Measurements from ENCODE around the gene MND1.
"Not testable (repeated sequence)": the region's sequence is repeated elsewhere in the genome, so short reads cannot be mapped to it uniquely, and the experiment has no call there.

The MND1 gene

GRCh38 chr4:153413842-153414241 is 69.4 kb downstream of the MND1 start:
- peaks cover 0 to 3% (median 0%) of the 10 kb centered on the region in 5 donors for H3K4me1 ChIP-seq (ENCODE audit: control insufficient read depth in 5 of 5, insufficient read depth in 5 of 5, low read length in 5 of 5)
- H3K27me3 ChIP-seq (ENCODE audit: control insufficient read depth in 5 of 5, insufficient read depth in 4 of 5, low read length in 5 of 5) = no peaks in the 10 kb centered on the region
- no peak overlapping the region for H3K4me3 ChIP-seq (ENCODE audit: low read depth in 1 of 5, low read length in 5 of 5)
- no peak overlapping the region for H3K9ac ChIP-seq (ENCODE audit: low read length in 5 of 5)
- H3K9me3 ChIP-seq (ENCODE audit: control insufficient read depth in 5 of 5, low read length in 5 of 5) = no peaks in the 10 kb centered on the region
- H3K27ac ChIP-seq (ENCODE audit: low read depth, low read length) = no peak overlapping the region
- no peaks in the 10 kb centered on the region for H3K36me3 ChIP-seq (ENCODE audit: control insufficient read depth in 5 of 5, insufficient read depth in 5 of 5, low read length in 5 of 5)

DNA sequence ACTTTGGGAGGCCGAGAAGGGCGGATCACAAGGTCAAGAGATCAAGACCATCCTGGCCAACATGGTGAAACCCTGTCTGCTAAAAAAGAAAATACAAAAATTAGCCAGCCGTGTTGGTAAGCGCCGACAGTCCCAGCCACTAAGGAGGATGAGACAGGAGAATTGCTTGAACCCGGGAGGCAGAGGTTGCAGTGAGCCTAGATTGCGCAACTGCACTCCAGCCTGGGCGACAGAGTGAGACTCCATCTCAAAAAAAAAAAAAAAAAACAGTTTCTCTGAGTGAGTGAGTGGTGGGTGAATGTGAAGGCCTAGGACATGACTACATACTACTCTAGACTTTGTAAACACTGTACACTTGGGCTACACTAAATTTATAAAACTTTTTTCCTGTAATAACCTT is 72.0 kb downstream of the MND1 start:
- not testable (repeated sequence) for H3K4me1 ChIP-seq (ENCODE audit: control insufficient read depth in 5 of 5, insufficient read depth in 5 of 5, low read length in 5 of 5); H3K27me3 ChIP-seq (ENCODE audit: control insufficient read depth in 5 of 5, insufficient read depth in 4 of 5, low read length in 5 of 5); H3K36me3 ChIP-seq (ENCODE audit: control insufficient read depth in 5 of 5, insufficient read depth in 5 of 5, low read length in 5 of 5); H3K9me3 ChIP-seq (ENCODE audit: control insufficient read depth in 5 of 5, low read length in 5 of 5); H3K27ac ChIP-seq (ENCODE audit: low read depth, low read length); H3K4me3 ChIP-seq (ENCODE audit: low read depth in 1 of 5, low read length in 5 of 5); H3K9ac ChIP-seq (ENCODE audit: low read length in 5 of 5)

- Histone ChIP-seq H3K9me3 (ENCODE audit: control insufficient read depth in 5 of 5, low read length in 5 of 5) (no peaks in the 10 kb centered on the region), H3K36me3 (ENCODE audit: control insufficient read depth in 5 of 5, insufficient read depth in 5 of 5, low read length in 5 of 5) (no peaks in the 10 kb centered on the region), H3K4me1 (ENCODE audit: control insufficient read depth in 5 of 5, insufficient read depth in 5 of 5, low read length in 5 of 5) (no peaks in the 10 kb centered on the region), H3K27me3 (ENCODE audit: control insufficient read depth in 5 of 5, insufficient read depth in 4 of 5, low read length in 5 of 5) (no peaks in the 10 kb centered on the region), H3K9ac (ENCODE audit: low read length in 5 of 5) (no peak overlapping the region), H3K27ac (ENCODE audit: low read depth, low read length) (no peak overlapping the region), H3K4me3 (ENCODE audit: low read depth in 1 of 5, low read length in 5 of 5) (no peak overlapping the region)
These were observed 73.6 kb downstream of the MND1 start for GRCh38 chr4:153418121-153418520.

GRCh38 chr4:153418558-153418957 is 74.1 kb downstream of the MND1 start:
- H3K4me3 ChIP-seq (ENCODE audit: low read depth in 1 of 5, low read length in 5 of 5) = no peak overlapping the region
- no peak overlapping the region for H3K9ac ChIP-seq (ENCODE audit: low read length in 5 of 5)
- no peaks in the 10 kb centered on the region for H3K9me3 ChIP-seq (ENCODE audit: control insufficient read depth in 5 of 5, low read length in 5 of 5)
- no peak overlapping the region for H3K27ac ChIP-seq (ENCODE audit: low read depth, low read length)
- no peaks in the 10 kb centered on the region for H3K36me3 ChIP-seq (ENCODE audit: control insufficient read depth in 5 of 5, insufficient read depth in 5 of 5, low read length in 5 of 5)
- H3K4me1 ChIP-seq (ENCODE audit: control insufficient read depth in 5 of 5, insufficient read depth in 5 of 5, low read length in 5 of 5) = no peaks in the 10 kb centered on the region
- H3K27me3 ChIP-seq (ENCODE audit: control insufficient read depth in 5 of 5, insufficient read depth in 4 of 5, low read length in 5 of 5) = no peaks in the 10 kb centered on the region

DNA sequence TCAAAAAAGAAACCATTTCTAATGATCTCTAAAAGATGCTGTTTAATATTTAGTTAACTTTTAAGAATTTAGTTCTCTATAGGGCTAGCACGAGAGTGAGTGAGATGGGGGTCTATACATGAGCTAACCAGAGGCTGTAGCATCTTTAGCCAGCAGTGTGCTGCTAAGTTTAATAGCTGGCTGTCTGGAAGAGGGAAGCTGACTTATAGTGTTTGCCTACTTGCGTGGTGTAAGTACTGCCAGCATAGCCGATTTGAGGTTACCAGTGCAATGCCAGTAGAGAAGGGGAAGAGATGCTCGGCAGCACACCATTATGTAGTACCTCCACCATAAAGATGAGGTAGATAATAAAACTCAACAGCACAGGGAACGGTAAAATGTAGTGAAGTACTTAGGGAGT is 74.5 kb downstream of the MND1 start:
- Histone ChIP-seq H3K4me3 (ENCODE audit: low read depth in 1 of 5, low read length in 5 of 5) (no peak overlapping the region), H3K4me1 (ENCODE audit: control insufficient read depth in 5 of 5, insufficient read depth in 5 of 5, low read length in 5 of 5) (no peaks in the 10 kb centered on the region), H3K27ac (ENCODE audit: low read depth, low read length) (no peak overlapping the region), H3K9me3 (ENCODE audit: control insufficient read depth in 5 of 5, low read length in 5 of 5) (no peaks in the 10 kb centered on the region), H3K36me3 (ENCODE audit: control insufficient read depth in 5 of 5, insufficient read depth in 5 of 5, low read length in 5 of 5) (no peaks in the 10 kb centered on the region), H3K9ac (ENCODE audit: low read length in 5 of 5) (no peak overlapping the region), H3K27me3 (ENCODE audit: control insufficient read depth in 5 of 5, insufficient read depth in 4 of 5, low read length in 5 of 5) (no peaks in the 10 kb centered on the region)

GRCh38 chr4:153419673-153420278 is 75.3 kb downstream of the MND1 start:
- Histone ChIP-seq H3K9ac (ENCODE audit: low read length in 5 of 5) (no peak overlapping the region), H3K27me3 (ENCODE audit: control insufficient read depth in 5 of 5, insufficient read depth in 4 of 5, low read length in 5 of 5) (no peaks in the 10 kb centered on the region), H3K27ac (ENCODE audit: low read depth, low read length) (no peak overlapping the region), H3K9me3 (ENCODE audit: control insufficient read depth in 5 of 5, low read length in 5 of 5) (no peaks in the 10 kb centered on the region), H3K4me3 (ENCODE audit: low read depth in 1 of 5, low read length in 5 of 5) (no peak overlapping the region), H3K4me1 (ENCODE audit: control insufficient read depth in 5 of 5, insufficient read depth in 5 of 5, low read length in 5 of 5) (no peaks in the 10 kb centered on the region), H3K36me3 (ENCODE audit: control insufficient read depth in 5 of 5, insufficient read depth in 5 of 5, low read length in 5 of 5) (no peaks in the 10 kb centered on the region)

DNA sequence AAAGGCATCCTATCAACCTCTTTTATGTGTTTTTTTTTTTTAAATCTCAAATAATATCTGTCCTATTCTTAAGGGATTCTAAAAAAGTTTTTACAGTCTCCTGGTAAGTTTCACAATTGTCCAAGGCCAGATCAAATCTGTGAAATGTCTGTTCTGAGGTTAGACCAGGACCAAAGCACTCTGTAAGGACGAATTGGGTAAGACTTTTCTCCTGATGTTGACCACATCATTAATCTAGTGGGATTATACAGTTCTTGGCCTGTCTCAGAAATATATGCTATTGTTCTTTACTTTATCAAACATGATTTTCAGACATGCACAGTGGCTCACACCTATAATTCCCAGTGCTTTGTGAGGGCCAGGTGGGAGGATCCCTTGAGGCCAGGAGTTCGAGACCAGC is 75.9 kb downstream of the MND1 start:
- no peak overlapping the region for H3K9ac ChIP-seq (ENCODE audit: low read length in 5 of 5)
- no peaks in the 10 kb centered on the region for H3K36me3 ChIP-seq (ENCODE audit: control insufficient read depth in 5 of 5, insufficient read depth in 5 of 5, low read length in 5 of 5)
- no peaks in the 10 kb centered on the region for H3K4me1 ChIP-seq (ENCODE audit: control insufficient read depth in 5 of 5, insufficient read depth in 5 of 5, low read length in 5 of 5)
- no peak overlapping the region for H3K27ac ChIP-seq (ENCODE audit: low read depth, low read length)
- no peak overlapping the region for H3K4me3 ChIP-seq (ENCODE audit: low read depth in 1 of 5, low read length in 5 of 5)
- H3K27me3 ChIP-seq (ENCODE audit: control insufficient read depth in 5 of 5, insufficient read depth in 4 of 5, low read length in 5 of 5) = no peaks in the 10 kb centered on the region
- H3K9me3 ChIP-seq (ENCODE audit: control insufficient read depth in 5 of 5, low read length in 5 of 5) = no peaks in the 10 kb centered on the region

GRCh38 chr4:153421941-153422340 is 77.5 kb downstream of the MND1 start:
- Histone ChIP-seq H3K4me3 (ENCODE audit: low read depth in 1 of 5, low read length in 5 of 5) (no peak overlapping the region), H3K27me3 (ENCODE audit: control insufficient read depth in 5 of 5, insufficient read depth in 4 of 5, low read length in 5 of 5) (no peaks in the 10 kb centered on the region), H3K36me3 (ENCODE audit: control insufficient read depth in 5 of 5, insufficient read depth in 5 of 5, low read length in 5 of 5) (no peaks in the 10 kb centered on the region), H3K9me3 (ENCODE audit: control insufficient read depth in 5 of 5, low read length in 5 of 5) (no peaks in the 10 kb centered on the region), H3K9ac (ENCODE audit: low read length in 5 of 5) (no peak overlapping the region), H3K27ac (ENCODE audit: low read depth, low read length) (no peak overlapping the region), H3K4me1 (ENCODE audit: control insufficient read depth in 5 of 5, insufficient read depth in 5 of 5, low read length in 5 of 5) (no peaks in the 10 kb centered on the region)

DNA sequence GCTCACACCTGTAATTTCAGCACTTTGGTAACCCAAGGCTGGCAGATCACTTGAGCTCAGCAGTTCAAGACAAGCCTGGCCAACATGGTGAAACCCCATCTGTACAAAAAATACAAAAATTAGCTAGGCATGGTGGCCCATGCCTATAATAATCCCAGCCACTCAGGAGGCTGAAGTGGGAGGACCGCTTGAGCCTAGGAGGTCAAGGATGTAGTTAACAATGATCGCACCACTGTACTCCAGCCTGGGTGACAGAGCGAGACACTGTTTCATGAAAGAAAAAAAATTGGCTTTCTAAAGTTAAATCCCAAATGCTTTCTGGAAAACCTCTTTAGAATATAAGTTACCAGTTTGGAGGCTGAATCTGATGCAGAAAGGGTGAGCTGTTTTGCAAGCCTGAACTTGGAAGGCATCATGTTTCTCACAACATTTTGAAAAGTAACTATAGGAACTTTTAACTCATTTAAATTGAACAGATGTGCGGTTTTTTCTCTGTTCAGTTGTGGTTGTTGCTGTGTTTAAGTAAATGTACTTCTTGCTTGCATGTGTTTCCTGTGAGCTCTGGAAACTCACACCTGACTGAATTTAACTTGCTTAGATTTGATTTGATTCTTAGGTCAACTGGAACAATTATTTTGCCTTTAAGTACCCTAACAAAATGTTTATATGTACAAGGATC is 81.9 kb downstream of the MND1 start:
- Histone ChIP-seq H3K27me3 (ENCODE audit: control insufficient read depth in 5 of 5, insufficient read depth in 4 of 5, low read length in 5 of 5) (no peaks in the 10 kb centered on the region), H3K4me3 (ENCODE audit: low read depth in 1 of 5, low read length in 5 of 5) (no peak overlapping the region), H3K9me3 (ENCODE audit: control insufficient read depth in 5 of 5, low read length in 5 of 5) (no peaks in the 10 kb centered on the region), H3K36me3 (ENCODE audit: control insufficient read depth in 5 of 5, insufficient read depth in 5 of 5, low read length in 5 of 5) (no peaks in the 10 kb centered on the region), H3K27ac (ENCODE audit: low read depth, low read length) (no peak overlapping the region), H3K4me1 (ENCODE audit: control insufficient read depth in 5 of 5, insufficient read depth in 5 of 5, low read length in 5 of 5) (peaks cover 0 to 2% (median 0%) of the 10 kb centered on the region in 5 donors), H3K9ac (ENCODE audit: low read length in 5 of 5) (no peak overlapping the region)

DNA sequence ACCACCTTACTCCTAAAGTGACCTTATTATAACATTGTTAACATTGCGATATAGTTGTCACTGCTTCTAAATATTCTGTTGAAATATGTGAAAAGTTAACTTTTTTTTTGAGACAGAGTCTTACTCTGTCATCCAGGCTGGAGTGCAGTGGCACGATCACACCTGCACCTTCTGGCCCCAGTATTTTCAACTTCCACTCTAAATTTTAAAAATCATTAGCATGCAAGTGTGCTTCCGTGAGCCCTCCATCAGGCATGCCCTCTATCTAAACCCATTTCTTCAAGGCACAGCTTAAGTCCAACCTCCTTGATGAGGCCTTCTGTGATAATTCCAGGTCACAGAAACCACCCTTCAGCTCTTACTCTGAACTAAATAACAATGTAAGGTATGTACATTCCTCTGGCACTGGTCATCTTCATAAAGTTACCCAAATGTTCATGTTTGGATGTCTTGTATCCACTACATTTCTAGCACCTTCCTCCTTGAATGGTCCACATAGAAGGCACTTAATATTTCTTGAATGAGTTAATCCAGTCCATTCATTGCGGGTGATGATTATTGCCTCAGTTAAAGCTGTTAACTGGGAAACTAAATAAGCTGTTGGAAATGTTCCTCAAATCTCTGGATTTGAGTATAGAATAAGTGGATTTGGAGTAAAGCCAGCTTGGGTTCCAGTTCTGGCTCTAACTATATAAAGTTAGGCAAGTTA is 83.0 kb downstream of the MND1 start:
- Histone ChIP-seq H3K9ac (ENCODE audit: low read length in 5 of 5) (no peak overlapping the region), H3K36me3 (ENCODE audit: control insufficient read depth in 5 of 5, insufficient read depth in 5 of 5, low read length in 5 of 5) (no peaks in the 10 kb centered on the region), H3K27me3 (ENCODE audit: control insufficient read depth in 5 of 5, insufficient read depth in 4 of 5, low read length in 5 of 5) (no peaks in the 10 kb centered on the region), H3K4me3 (ENCODE audit: low read depth in 1 of 5, low read length in 5 of 5) (no peak overlapping the region), H3K4me1 (ENCODE audit: control insufficient read depth in 5 of 5, insufficient read depth in 5 of 5, low read length in 5 of 5) (peaks cover 0 to 2% (median 0%) of the 10 kb centered on the region in 5 donors), H3K27ac (ENCODE audit: low read depth, low read length) (no peak overlapping the region), H3K9me3 (ENCODE audit: control insufficient read depth in 5 of 5, low read length in 5 of 5) (no peaks in the 10 kb centered on the region)
